Fibroblast of the conjunctiva (primary cell): ENCODE results near the gene MFSD6.
"Not testable (repeated sequence)": the region's sequence is repeated elsewhere in the genome, so short reads cannot be mapped to it uniquely, and the experiment has no call there.

Experiments used
- DNase-seq: peaks from one replicate; pipeline ENCODE4 v3.0.0-alpha.2; 2010; ENCODE audit warnings: low read depth

The MFSD6 gene

DNA sequence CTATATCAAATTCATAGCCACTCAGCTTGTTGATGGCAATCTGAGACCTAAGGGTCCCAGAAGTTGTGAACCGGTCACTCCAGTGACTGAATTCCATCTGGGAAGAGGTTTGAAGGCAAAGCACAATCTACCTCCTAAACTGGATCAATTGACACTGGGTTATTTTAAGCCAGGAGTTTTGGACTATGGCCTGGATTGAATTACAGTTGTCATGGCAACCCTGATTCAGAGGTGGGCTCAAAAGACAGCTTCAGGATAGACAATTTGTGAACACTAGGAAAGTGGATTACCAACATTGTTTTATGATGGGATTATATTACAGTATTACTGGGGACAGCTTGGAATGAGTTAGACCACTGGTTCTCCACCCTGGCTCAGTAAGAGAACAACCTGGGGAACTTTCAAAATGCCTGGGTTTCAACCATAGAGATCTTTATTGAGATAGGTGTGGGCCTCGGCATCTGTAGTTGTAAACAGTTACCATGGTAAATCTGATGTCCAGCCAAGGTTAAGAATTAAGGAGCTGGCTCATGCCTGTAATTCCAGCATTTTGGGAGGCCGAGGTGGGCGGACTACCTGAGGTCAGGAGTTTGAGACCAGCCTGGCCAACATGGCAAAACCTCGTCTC, 58.8 kb downstream of the MFSD6 start:
- DNase-seq, result no peak

DNA sequence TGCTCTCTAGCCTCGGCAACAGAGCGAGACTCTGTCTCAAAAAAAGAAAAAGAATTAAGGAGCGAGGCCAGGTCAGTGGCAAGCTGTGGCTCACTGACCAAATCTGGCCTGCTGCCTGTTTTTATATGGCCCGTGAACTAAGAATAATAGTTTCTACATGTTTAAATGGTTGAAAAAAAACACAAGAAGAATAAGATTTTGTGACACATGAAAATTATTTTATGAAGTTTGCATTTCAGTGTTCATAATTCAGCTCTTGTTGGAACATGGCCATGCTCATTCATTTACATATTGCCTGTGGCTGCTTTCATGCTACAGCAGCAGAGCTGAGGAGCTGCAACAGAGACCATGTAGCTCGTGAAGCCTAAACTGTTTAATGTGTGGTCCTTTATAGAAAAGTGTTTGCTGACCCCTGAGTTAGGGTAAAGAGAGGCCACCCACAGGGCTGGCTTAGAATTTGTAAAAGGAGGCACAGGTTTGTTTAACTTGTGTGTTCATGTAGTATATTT, 59.5 kb downstream of the MFSD6 start:
- DNase-seq, result no peak

DNA sequence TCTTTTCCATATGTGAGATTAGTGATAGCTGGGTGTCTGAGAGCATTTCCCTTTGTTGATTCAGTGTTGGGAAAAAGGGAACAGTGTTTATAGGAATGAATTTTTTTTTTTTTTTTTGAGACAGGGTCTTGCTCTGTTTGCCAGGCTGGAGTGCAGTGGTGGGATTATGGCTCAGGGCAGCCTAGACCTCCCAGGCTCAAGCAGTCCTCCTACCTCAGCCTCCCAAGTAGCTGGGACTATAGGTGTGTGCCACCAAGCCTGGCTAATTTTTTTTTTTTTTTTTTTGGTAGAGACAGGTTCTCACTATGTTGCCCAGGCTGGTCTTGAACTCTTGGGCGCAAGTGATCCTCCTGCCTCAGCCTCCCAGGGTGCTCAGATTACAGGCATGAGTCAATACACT, 60.2 kb downstream of the MFSD6 start:
- DNase-seq, result not testable (repeated sequence)

DNA sequence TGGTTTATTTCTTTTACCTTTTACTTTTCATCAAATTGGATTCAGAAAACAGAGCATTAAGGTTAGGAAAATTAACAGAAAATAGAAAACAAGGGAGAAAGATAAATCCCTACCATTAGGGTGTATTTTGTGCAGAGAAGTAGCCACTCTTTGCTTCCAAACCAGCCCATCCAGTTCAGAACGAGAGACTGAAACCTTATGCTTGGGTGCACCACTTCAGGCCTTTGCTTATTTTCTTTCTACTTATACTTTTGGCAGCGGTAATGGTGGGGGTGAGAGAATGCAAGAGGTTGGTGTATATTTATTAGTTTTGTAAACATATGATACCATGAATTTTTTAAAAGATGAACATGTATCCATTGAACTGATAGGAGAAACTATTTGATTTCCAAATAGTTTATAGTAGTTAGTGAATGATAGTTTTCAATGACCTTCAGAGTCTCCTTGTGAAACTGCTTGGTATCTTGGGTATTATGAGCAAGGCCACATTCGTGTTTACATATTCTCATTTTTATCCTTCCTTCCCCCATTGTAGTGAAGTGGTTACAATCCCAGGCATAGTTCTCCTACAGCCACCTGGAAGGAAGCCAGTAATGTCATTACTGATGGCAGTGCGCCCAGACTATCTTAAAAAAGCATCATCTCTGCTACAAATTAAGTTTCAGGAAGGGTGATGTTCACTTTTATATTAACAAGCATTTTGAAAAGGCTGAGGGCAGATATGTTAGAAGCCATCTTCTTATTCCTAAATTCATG, 60.8 kb downstream of the MFSD6 start:
- DNase-seq, result peak; percentile 98

GRCh38 chr2:190469771-190470170, 61.6 kb downstream of the MFSD6 start:
- DNase-seq, result peak; percentile 67

GRCh38 chr2:190470256-190470826, 62.2 kb downstream of the MFSD6 start:
- DNase-seq, result no peak

- DNase-seq, result no peak
Measured at GRCh38 chr2:190477661-190478454, 69.7 kb downstream of the MFSD6 start.

- DNase-seq, result no peak
Measured at GRCh38 chr2:190478572-190479195, 70.5 kb downstream of the MFSD6 start.

GRCh38 chr2:190481339-190481738, 73.2 kb downstream of the MFSD6 start:
- DNase-seq, result no peak

DNA sequence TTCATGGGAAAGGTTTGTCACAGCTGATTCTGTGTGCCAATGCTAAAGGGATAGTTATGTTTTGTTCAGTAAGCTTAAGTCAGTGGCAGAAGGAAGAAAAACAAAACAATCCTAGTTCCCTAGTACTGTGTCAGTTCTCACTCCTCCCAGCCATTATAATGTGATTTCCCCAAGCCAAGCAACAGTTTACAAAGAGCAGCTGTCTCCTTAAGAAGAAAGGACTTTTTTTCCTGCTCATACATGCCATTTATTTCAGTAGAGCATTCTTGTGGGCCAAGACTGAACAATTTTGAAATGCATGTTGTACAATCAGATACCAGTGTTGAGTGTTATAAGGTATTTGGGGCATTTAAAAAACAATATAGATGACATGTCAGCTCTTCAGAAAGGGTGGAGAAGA, 74.3 kb downstream of the MFSD6 start:
- DNase-seq, result no peak

DNA sequence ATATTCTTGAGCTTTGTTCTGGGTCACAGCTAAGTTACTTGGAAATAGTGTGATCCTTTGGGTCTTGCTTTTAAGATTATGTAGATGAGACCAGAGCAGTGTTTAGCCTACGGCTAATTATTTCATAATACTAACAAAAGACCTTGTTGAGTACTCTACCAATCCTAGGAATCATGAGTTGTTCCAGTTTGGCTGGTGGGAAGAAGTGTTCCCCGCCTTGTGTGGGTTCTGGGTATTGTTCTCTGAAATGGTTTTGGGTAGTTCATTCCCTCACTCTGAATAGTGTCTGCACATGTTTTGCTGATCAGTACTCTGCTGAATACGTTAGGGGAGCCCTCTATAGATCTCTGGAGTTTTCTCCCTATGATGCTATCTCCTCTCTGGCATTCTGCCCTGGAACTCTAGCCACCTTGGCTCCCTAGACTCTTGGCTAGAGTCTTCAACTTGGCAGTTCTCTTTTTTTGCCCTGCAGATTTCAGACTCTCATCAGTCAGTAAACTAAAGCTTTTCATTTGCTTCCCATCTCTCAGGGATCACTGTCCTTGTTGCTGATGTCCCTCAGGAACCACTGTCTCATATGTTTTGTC, 78.0 kb downstream of the MFSD6 start:
- no peak for DNase-seq

DNA sequence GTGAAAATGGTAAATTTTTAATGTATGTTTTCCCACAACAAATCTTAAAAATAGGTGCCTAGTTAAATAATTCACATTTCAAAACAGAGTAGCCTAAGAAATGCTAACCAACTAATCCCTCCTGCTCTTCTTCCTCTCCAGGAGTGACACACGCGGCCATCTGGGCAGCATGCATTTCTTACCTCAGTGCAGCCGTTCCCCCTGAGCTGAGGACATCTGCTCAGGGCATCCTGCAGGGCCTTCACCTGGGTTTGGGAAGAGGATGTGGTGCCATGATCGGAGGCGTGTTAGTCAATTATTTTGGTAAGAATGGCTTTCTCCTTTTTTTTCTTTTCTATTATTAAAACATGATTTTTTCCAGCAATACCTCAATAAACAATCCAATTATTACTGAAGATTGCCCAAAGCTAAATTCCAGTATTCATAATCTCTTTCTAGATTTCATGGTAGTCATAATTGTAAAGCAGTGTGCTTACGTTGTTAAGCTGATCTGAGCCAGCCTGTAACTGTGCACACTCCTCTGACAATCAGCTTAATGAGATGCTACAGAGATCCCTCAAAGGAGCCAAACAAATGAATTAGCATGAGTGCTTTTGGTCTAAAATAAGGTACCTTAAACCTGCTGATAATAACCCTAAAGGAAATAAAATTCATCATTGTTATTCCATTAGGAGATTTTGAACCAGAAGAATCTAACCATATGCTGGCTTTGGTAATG, 80.5 kb downstream of the MFSD6 start:
- DNase-seq, result no peak

DNA sequence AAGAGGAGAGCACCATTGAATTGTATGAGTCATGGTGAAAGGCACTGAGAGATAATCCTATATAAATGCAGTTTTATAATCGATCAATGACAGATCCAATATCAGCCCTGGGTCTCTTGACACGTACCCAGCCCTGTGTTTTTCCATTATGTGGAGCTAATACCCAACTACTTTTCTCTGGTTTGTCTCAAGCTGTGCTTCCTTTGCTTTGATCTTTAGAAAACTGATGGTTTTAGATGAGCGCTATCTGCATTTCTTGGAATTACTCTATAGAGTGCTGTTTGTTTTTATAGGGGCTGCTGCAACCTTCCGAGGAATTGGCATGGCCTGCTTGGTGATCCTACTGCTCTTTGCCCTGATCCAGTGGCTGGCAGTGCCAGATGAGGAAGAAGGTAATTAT, 81.3 kb downstream of the MFSD6 start:
- DNase-seq, result no peak

- DNase-seq, result no peak
Measured at GRCh38 chr2:190490502-190490901, 82.3 kb downstream of the MFSD6 start.

- no peak for DNase-seq
Measured at GRCh38 chr2:190493095-190493494, 84.9 kb downstream of the MFSD6 start.

DNA sequence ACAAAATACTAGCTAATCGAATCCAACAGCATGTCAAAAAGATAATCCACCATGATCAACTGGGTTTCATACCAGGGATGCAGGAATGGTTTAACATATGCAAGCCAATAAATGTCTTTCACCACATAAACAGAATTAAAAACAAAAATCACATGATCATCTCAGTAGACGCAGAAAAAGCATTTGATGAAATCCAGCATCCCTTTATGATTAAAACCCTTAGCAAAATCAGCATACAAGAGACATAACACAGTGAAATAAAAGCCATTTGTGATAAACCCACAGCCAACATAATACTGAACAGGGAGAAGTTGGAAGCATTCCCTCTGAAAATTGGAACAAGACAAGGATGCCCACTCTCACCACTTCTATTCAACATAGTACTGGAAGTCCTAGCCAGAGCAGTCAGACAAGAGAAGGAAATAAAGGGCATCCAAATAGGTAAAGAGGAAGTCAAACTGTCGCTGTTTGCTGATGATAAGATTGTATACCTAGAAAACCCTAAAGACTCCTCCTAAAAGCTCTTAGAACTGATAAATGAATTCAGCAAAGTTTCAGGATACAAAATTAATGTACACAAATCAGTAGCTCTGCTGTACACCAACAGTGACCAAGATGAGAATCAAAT, 86.6 kb downstream of the MFSD6 start:
- not testable (repeated sequence) for DNase-seq

DNA sequence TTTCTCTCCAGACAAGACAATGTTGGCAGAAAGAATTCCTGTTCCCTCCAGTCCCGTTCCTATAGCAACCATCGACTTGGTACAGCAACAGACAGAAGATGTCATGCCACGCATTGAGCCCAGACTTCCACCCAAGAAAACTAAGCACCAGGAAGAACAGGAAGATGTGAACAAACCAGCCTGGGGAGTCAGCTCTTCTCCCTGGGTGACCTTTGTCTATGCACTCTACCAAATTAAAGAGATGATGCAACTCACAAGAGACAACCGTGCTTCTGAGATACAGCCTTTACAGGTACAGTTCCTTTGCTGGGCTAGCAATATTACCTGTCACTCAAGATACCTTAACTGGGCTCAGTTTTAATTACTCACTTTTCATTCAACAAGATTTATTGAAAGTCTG, 89.3 kb downstream of the MFSD6 start:
- no peak for DNase-seq

DNA sequence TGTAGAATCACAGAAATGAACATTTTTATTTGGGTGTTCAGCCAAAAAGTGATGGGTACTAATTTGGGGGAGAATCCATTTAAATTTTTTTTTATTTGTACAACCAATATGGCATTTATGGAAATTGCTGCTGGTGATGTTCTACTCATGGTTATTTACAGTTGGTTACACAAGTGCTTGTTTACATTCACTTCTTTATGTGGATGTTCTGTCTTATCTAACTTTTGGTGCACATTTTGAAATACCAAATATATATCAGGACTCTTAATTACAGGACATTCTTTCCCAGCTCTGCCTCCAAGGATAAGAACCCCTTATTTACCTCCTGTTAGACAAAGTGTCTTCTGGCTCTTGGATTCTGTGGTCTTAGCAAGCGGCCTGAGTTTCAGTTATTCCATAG, 91.1 kb downstream of the MFSD6 start:
- no peak for DNase-seq

DNA sequence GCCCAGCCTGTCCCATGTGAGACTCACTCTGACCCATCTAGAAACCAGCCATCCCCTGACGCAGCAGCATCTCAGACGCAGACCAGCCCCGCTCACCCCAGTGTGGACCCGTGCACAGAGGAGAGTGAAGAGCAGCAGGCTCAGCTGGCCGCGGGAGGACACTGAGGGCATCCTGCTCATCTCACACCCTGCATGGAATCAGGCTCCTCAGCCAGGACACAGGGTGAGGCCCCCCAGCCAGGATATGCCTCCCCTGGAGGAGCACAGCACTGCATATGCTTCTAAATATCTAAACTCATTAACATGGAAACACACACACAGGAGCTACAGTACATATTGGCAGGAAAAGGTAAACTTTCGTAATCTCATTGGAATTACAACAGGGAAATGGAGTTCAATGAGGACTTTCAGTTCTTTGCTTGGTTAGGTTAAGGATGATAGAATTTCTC, 91.9 kb downstream of the MFSD6 start:
- DNase-seq, result no peak

- no peak for DNase-seq
Measured at GRCh38 chr2:190501231-190501630, 93.1 kb downstream of the MFSD6 start.
